Smooth muscle cell (in vitro differentiated cells): ENCODE results near the gene FRMD6. TPM values are rescaled to one million over a fixed set of nuclear protein-coding genes. Genes with fewer than 3 reads are reported as not detected.

ENCODE experiments used
- DNase-seq: peaks from one replicate; lab custom pipeline; 2025; ENCODE audit not compliant: unreplicated experiment; lab: John Stamatoyannopoulos, UW
- H2AFZ ChIP-seq: fragments of 200-600 bp; sonication (generic); 2 replicates; pipeline ENCODE4 v1.6.0; 2016; ENCODE audit warnings: antibody characterized with exemption, low read depth, mild to moderate bottlenecking
- H3F3A ChIP-seq: fragments of 200-600 bp; sonication (generic); 2 replicates; pipeline ENCODE4 v1.6.0; 2017; ENCODE audit warnings: antibody characterized with exemption, low read depth
- H3K27ac ChIP-seq: fragments of 200-600 bp; sonication (generic); 2 replicates; pipeline ENCODE4 v1.5.1; 2016; ENCODE audit warnings: low read depth, mild to moderate bottlenecking
- H3K27me3 ChIP-seq: fragments of 200-600 bp; sonication (generic); 2 replicates; pipeline ENCODE4 v1.6.1; 2016; ENCODE audit warnings: low read depth, mild to moderate bottlenecking
- H3K36me3 ChIP-seq: fragments of 200-600 bp; sonication (generic); 2 replicates; pipeline ENCODE4 v1.5.1; 2016; ENCODE audit warnings: low read depth
- H3K4me1 ChIP-seq: fragments of 200-600 bp; sonication (generic); 2 replicates; pipeline ENCODE4 v1.5.1; 2016; ENCODE audit warnings: low read depth
- H3K4me2 ChIP-seq: fragments of 200-600 bp; sonication (generic); 2 replicates; pipeline ENCODE4 v1.6.0; 2016; ENCODE audit warnings: mild to moderate bottlenecking
- H3K4me3 ChIP-seq: fragments of 200-600 bp; sonication (generic); 2 replicates; pipeline ENCODE4 v1.5.1; 2016; ENCODE audit warnings: mild to moderate bottlenecking
- H3K79me2 ChIP-seq: fragments of 200-600 bp; sonication (generic); 2 replicates; pipeline ENCODE4 v1.6.0; 2016; ENCODE audit warnings: low read depth, mild to moderate bottlenecking
- H3K9ac ChIP-seq: fragments of 200-600 bp; sonication (generic); 2 replicates; pipeline ENCODE4 v1.6.0; 2016; ENCODE audit warnings: low read depth
- H3K9me3 ChIP-seq: fragments of 200-600 bp; sonication (generic); replicated peaks from 2 replicates; pipeline ENCODE4 v1.5.1; 2016; ENCODE audit warnings: low read depth
- H4K20me1 ChIP-seq: fragments of 200-600 bp; sonication (generic); 2 replicates; pipeline ENCODE4 v1.6.0; 2016; ENCODE audit warnings: low read depth
- WGBS: methylation state at CpG from one replicate; pipeline ENCODE4 v1.1.7; 2016; ENCODE audit warnings: low lambda C conversion rate; 5-methylcytosine and 5-hydroxymethylcytosine counted together
- polyA plus RNA-seq: library from polyadenylated mRNA; unstranded; fragments of >200 nt; fragmentation: Nextera tagmentation; extraction: Ambion mirVana; gene quantifications from 2 replicates; pipeline ENCODE4 v1.2.1, GENCODE V29; 2016
- total RNA-seq: library from RNA; depleted of rRNA; stranded (reverse); fragments of >200 nt; gene quantifications from 2 replicates; pipeline ENCODE4 v1.2.3, GENCODE V29; 2014
- TF ChIP-seq, protein P1 (sequence below): fragments of 200-600 bp; sonication (generic); IDR thresholded peaks from 2 replicates; pipeline ENCODE4 v1.5.1; 2017; ENCODE audit warnings: borderline replicate concordance, mild to moderate bottlenecking, antibody characterized with exemption; ENCODE audit not compliant: insufficient read depth, poor library complexity, severe bottlenecking

Gene FRMD6
- total and polyA plus RNA-seq, 2 experiments from 2014 or later = 254 to 564 TPM

DNA sequence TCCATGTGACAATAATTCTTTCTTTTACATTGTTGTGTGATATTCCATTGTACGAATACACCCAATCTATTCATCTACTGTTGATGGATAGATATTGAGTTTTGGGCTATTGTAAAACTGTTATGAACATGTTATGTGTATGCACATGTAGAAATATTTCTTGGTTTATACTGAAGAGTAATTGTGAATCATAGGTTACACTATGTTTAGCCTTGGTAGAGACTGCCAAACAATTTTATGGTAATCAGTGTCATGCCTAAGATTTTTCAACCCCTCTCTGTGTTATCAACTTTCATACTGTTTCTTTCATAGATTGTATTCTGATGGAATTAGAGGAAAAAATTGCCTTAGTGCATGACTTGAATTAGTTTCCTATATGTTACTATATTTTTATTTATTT, 39.5 kb downstream of the FRMD6 start:
- Histone ChIP-seq H3K36me3 (peaks cover 11% of the 10 kb centered on the region), H4K20me1 (peaks cover 100% of the 10 kb centered on the region), H3K9me3 (no peaks in the 10 kb centered on the region), H2AFZ (no peak overlapping the region), H3K27me3 (no peaks in the 10 kb centered on the region), H3K4me3 (no peak overlapping the region), H3K9ac (no peak overlapping the region), H3K4me2 (no peak overlapping the region), H3K27ac (peak overlapping the region; percentile 55), H3F3A (peaks cover 23% of the 10 kb centered on the region), H3K4me1 (peaks cover 10% of the 10 kb centered on the region), H3K79me2 (peaks cover 100% of the 10 kb centered on the region)
- 97% methylated on average over 1 of the region's 1 CpG for WGBS
- no peak for DNase-seq
- TF ChIP-seq, protein P1, sequence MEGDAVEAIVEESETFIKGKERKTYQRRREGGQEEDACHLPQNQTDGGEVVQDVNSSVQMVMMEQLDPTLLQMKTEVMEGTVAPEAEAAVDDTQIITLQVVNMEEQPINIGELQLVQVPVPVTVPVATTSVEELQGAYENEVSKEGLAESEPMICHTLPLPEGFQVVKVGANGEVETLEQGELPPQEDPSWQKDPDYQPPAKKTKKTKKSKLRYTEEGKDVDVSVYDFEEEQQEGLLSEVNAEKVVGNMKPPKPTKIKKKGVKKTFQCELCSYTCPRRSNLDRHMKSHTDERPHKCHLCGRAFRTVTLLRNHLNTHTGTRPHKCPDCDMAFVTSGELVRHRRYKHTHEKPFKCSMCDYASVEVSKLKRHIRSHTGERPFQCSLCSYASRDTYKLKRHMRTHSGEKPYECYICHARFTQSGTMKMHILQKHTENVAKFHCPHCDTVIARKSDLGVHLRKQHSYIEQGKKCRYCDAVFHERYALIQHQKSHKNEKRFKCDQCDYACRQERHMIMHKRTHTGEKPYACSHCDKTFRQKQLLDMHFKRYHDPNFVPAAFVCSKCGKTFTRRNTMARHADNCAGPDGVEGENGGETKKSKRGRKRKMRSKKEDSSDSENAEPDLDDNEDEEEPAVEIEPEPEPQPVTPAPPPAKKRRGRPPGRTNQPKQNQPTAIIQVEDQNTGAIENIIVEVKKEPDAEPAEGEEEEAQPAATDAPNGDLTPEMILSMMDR = no peak

DNA sequence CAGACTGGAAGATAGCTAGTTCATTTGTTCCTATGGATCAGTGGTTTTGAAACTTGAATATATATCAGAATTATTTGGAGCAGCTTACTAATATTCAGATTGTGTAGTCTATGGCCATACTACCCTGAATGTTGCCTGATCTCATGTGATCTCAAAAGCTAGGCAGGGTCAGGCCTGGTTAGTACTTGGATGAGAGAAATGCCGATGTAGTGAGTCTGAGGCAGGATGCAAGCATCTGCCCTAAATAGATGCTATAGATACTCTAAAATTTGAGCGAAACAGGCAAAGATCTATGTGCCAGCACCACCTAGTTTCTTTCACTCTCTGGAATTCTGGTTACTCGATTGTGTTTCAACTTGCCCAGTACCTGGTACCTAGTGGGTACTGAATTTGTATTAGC, 40.9 kb downstream of the FRMD6 start:
- Histone ChIP-seq H3K36me3 (peaks cover 11% of the 10 kb centered on the region), H3K4me1 (peaks cover 8% of the 10 kb centered on the region), H3K79me2 (peaks cover 100% of the 10 kb centered on the region), H4K20me1 (peaks cover 100% of the 10 kb centered on the region), H3K9me3 (no peaks in the 10 kb centered on the region), H3K27me3 (no peaks in the 10 kb centered on the region), H3K4me2 (no peak overlapping the region), H3F3A (peaks cover 32% of the 10 kb centered on the region), H3K4me3 (no peak overlapping the region), H3K9ac (no peak overlapping the region), H3K27ac (peak overlapping the region; percentile 65), H2AFZ (no peak overlapping the region)
- TF ChIP-seq, protein P1 = no peak
- WGBS = 100% methylated on average over 3 of the region's 3 CpGs
- DNase-seq = no peak

DNA sequence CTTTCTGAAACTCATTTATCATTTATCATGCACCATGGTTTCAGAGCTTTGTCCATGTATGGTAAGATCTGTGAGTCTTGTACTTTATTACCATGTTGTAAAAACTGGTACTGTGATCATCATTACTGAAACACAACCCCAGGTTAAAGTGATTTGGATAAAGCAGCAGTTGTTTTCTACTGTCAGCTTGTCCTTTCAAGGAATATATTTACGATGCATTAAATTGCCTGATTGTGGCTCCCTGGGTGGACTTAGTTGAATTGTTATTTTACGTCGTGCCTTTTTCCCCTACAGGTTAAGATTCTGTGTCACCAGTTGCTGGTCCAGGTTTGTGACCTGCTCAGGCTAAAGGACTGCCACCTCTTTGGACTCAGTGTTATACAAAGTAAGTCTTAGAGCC, 46.1 kb downstream of the FRMD6 start:
- H3K27me3 ChIP-seq = no peaks in the 10 kb centered on the region
- H3K4me2 ChIP-seq = no peak overlapping the region
- no peak overlapping the region for H2AFZ ChIP-seq
- peaks cover 99% of the 10 kb centered on the region for H3K79me2 ChIP-seq
- peaks cover 28% of the 10 kb centered on the region for H3F3A ChIP-seq
- peak overlapping the region; percentile 33 for H3K27ac ChIP-seq
- H3K4me1 ChIP-seq = no peaks in the 10 kb centered on the region
- H3K9me3 ChIP-seq = no peaks in the 10 kb centered on the region
- WGBS = 80% methylated on average over 3 of the region's 3 CpGs
- TF ChIP-seq, protein P1 = no peak
- H4K20me1 ChIP-seq = peaks cover 99% of the 10 kb centered on the region
- no peak for DNase-seq
- H3K9ac ChIP-seq = no peak overlapping the region
- no peak overlapping the region for H3K4me3 ChIP-seq
- peaks cover 30% of the 10 kb centered on the region for H3K36me3 ChIP-seq

DNA sequence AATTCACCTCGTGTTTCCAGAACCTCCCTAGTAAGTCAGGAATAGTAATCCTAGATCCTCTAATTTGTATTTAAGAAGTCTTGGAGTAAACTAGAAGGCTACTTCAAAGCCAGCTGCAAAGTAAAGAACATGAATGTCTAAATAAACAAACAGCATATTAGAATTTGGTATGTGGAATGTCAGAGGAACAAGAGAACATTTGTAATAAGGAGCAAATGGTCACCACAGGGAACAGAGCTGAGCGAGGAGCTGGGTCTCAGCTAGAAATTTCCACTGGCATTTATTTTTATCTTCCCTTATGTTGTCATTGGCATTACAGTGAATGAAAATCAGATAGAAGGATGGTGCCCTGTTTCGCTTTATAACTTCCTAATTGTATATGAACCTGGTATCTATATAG, 50.2 kb downstream of the FRMD6 start:
- TF ChIP-seq, protein P1 = no peak
- Histone ChIP-seq H3K27me3 (no peaks in the 10 kb centered on the region), H3K9me3 (no peaks in the 10 kb centered on the region), H3F3A (peaks cover 38% of the 10 kb centered on the region), H3K27ac (peak overlapping the region; percentile 55), H3K9ac (no peak overlapping the region), H3K36me3 (peaks cover 61% of the 10 kb centered on the region), H2AFZ (no peak overlapping the region), H4K20me1 (peaks cover 99% of the 10 kb centered on the region), H3K4me2 (no peak overlapping the region), H3K4me1 (no peaks in the 10 kb centered on the region), H3K79me2 (peaks cover 96% of the 10 kb centered on the region), H3K4me3 (no peak overlapping the region)
- no peak for DNase-seq
- 68% methylated on average over 3 of the region's 3 CpGs for WGBS
